ENCODE results near the gene IARS1. TPM values are rescaled to one million over a fixed set of nuclear protein-coding genes. Genes with fewer than 3 reads are reported as not detected.

IARS1 gene
- total RNA-seq, 1 donor from 2014 or later: 74.2 TPM

- Histone ChIP-seq H3K27me3 (ENCODE audit: low read depth) (no peaks in the 10 kb centered on the region), H3K9me3 (no peaks in the 10 kb centered on the region), H3K27ac (no peak overlapping the region), H3K36me3 (peaks cover 31% of the 10 kb centered on the region), H3K4me1 (peaks cover 24% of the 10 kb centered on the region), H3K4me3 (no peak overlapping the region)
- intact Hi-C loops (cut with DNase I): no loop called here
- TF ChIP-seq, protein P1, sequence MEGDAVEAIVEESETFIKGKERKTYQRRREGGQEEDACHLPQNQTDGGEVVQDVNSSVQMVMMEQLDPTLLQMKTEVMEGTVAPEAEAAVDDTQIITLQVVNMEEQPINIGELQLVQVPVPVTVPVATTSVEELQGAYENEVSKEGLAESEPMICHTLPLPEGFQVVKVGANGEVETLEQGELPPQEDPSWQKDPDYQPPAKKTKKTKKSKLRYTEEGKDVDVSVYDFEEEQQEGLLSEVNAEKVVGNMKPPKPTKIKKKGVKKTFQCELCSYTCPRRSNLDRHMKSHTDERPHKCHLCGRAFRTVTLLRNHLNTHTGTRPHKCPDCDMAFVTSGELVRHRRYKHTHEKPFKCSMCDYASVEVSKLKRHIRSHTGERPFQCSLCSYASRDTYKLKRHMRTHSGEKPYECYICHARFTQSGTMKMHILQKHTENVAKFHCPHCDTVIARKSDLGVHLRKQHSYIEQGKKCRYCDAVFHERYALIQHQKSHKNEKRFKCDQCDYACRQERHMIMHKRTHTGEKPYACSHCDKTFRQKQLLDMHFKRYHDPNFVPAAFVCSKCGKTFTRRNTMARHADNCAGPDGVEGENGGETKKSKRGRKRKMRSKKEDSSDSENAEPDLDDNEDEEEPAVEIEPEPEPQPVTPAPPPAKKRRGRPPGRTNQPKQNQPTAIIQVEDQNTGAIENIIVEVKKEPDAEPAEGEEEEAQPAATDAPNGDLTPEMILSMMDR (IDR thresholded peaks at IDR 0.05): no peak
- ATAC-seq (no peak), DNase-seq (no peak)
These were observed 2.6 kb downstream of the IARS1 start for GRCh38 chr9:92290785-92291429.

DNA sequence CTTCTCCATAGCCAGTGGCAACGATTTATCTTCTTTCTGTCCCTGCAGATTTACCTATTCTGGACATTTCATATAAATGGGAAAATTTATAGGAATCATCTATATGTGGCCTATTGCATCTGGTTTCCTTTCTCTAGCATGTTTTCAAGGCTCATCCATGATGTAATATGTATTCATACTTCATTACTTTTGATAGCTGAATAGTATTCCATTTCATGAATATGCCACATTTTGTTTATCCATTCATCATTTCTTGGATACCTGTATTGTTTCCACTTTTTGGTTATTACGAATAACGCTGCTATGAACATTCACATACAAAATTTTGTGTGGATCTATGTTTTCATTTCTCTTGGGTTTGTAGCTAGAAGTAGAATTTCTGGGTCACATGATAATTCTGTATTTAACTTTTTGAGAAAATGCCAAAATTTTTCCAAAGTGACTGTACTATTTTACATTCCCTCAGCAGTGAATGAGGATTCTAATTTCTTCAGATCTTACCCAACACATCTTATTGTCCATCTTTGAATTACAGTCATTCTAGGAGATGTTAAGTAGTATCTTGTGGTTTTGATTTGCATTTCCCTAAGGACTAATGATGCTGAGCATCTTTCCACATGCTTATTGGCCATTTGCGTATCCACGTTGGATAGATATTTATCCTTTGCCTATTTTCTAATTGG lies 3.6 kb downstream of the IARS1 start:
- Histone ChIP-seq H3K9me3 (no peaks in the 10 kb centered on the region), H3K4me3 (no peak overlapping the region), H3K36me3 (peaks cover 41% of the 10 kb centered on the region), H3K27ac (no peak overlapping the region), H3K27me3 (ENCODE audit: low read depth) (no peaks in the 10 kb centered on the region), H3K4me1 (peaks cover 24% of the 10 kb centered on the region)
- no peak for ATAC-seq
- TF ChIP-seq, protein P1 (IDR thresholded peaks at IDR 0.05): no peak
- intact Hi-C loops (cut with DNase I): no loop called here
- DNase-seq: no peak

DNA sequence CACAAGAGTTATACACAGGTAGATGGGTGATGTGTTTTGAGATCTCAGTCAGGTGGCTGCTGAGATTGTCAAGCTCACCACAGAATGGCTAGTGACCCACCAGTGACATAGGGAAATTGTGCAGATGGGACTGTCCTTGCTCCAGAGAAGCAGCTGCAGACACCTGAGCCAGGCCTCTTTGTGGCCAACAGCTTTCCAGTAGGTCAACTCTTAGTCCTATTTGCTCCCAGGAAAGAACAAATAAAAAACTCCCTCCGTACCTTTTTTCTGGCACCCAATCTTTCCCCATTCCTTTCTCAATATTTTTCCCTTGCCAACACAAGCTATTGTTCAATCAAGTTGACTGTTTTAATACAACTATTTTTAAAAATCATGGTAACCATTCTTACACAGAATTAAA lies 14.2 kb downstream of the IARS1 start:
- Histone ChIP-seq H3K9me3 (no peaks in the 10 kb centered on the region), H3K27ac (no peak overlapping the region), H3K4me3 (no peak overlapping the region), H3K36me3 (peaks cover 97% of the 10 kb centered on the region), H3K27me3 (ENCODE audit: low read depth) (no peaks in the 10 kb centered on the region), H3K4me1 (no peaks in the 10 kb centered on the region)
- no peak for ATAC-seq
- intact Hi-C loops (cut with DNase I): no loop called here
- no peak for DNase-seq
- TF ChIP-seq, protein P1 (IDR thresholded peaks at IDR 0.05): no peak

DNA sequence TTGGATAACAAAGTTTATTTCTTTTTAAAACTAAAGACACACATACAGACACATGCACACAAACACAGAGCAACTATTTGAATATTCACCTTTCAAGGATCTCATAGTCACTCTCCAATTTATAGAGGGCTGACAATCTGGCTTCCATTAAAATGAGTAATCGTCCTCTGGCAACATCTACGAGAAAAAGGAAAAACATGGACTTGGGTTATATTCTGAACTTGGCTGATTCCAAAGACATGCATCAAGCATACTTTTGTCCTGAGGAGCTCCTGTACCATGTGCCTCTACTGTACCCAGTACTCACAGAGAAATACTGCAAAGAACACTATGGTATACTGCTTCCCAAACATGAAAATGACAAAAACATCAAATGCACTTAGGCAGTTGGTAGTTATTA lies 15.4 kb downstream of the IARS1 start:
- DNase-seq: no peak
- intact Hi-C loops (cut with DNase I): no loop called here
- peaks cover 97% of the 10 kb centered on the region for H3K36me3 ChIP-seq

GRCh38 chr9:92276331-92277032 lies 17.0 kb downstream of the IARS1 start:
- no peak overlapping the region for H3K27ac ChIP-seq
- TF ChIP-seq, protein P1 (IDR thresholded peaks at IDR 0.05): no peak
- intact Hi-C loops (cut with DNase I): no loop called here
- ATAC-seq: no peak
- H3K4me3 ChIP-seq: no peak overlapping the region
- H3K36me3 ChIP-seq: peaks cover 98% of the 10 kb centered on the region
- no peak for DNase-seq
- no peaks in the 10 kb centered on the region for H3K4me1 ChIP-seq
- H3K9me3 ChIP-seq: no peaks in the 10 kb centered on the region
- no peaks in the 10 kb centered on the region for H3K27me3 ChIP-seq (ENCODE audit: low read depth)

More for the DNA sequence above, 15.4 kb downstream of the IARS1 start:
- no peak for ATAC-seq
- Histone ChIP-seq H3K27ac (no peak overlapping the region), H3K4me3 (no peak overlapping the region), H3K9me3 (no peaks in the 10 kb centered on the region), H3K4me1 (no peaks in the 10 kb centered on the region), H3K27me3 (ENCODE audit: low read depth) (no peaks in the 10 kb centered on the region)
- TF ChIP-seq, protein P1 (IDR thresholded peaks at IDR 0.05): no peak
